RKO (cell line): ENCODE data around the gene TRAM2.
"Not testable (repeated sequence)": the region's sequence is repeated elsewhere in the genome, so short reads cannot be mapped to it uniquely, and the experiment has no call there.

ENCODE experiments used
- DNase-seq: peaks from one replicate; pipeline ENCODE4 v3.0.0-alpha.2; 2016; ENCODE audit warnings: low spot score

Gene TRAM2

DNA sequence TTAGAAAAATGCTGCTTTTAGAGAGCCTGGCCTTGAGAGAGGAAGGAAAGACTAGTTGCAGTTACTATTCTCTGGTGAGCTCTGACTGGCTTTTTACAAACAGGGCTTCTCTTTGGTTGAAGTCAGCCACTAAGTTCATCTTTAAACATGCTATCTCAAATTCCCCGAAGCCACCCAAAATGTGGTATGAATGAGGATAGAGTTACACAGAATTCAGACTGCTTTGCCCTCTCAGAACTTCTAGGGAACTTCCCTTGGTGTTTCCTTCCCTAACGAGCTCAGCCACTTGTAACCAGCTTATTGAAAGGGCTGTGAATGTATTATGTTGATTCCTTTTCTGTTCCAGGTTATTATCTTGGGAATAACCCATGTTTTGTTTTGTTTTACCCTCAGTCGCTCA lies 83.2 kb downstream of the TRAM2 start:
- DNase-seq = no peak

DNA sequence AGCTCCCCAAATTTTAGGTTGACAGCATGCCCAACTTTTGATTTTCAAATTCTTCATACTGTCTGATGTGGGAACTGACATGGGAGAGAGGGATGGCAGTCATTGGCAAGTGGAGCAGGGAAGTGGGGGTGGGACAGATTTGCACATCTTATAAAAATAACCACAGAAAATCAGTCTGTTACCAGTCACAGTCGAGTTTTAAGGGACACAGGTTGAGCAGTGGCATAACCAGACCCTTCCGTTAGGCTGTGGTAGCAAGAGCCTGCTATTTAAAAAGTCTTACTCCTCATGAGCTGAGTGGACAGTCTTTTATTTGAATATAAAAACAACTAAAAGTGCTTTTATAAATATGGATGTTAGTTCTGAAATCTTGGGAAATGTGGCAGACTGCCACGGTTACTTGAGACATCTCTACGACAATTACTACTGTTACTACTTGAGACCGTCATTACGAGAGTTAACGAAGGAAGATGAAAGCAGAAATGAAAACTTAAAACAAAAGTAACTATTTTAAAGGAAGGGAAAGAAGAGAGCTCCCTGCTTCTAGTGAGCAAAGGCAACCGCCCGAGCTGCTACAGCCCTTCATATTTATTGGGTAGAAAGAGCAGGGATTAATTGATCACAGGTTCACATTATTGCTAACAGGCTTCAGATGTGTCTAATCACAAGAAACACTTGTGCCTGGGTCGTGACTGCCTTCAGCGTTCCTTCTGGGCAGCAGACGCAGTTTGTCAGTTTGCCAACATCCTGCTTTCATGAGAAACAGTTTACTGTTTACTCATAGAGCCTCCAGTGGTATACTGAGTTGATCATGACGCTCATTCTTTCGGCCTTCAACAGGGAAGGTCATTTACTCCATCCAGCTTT lies 85.4 kb downstream of the TRAM2 start:
- no peak for DNase-seq

DNA sequence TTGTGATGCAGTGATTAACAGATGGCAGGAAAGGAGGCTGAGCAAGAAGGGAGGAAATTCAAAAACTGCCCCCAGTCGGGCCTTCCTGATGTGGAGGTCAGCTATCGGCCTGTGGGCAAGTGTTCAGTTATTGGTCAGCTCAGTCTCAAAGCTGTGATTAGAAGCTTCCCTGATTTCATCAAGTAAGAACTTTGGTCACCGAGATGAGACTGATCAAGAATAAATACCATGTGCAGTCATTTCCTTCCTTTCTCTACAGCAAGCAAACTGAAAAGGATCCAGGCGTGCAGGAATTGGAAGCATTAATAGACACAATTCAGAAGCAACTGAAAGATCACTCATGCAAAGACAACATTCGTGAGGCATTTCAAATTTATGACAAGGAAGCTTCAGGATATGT lies 87.0 kb downstream of the TRAM2 start:
- no peak for DNase-seq

DNA sequence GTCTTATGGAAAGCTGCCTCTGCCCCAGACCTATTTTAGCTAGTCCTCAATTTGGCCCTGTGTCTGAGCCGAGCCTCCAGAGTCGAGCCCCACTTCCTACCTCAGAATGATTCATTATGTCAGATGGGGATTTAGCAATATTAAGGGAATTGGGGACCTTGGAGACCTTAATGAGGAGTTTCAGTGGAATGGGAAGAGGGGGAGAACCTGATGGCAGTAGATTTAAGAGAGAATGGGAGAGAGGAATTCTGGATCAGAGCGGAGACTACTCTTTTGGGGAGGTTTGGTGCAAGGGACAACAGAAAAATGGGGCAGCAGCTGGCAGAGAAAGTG lies 93.2 kb downstream of the TRAM2 start:
- no peak for DNase-seq

DNA sequence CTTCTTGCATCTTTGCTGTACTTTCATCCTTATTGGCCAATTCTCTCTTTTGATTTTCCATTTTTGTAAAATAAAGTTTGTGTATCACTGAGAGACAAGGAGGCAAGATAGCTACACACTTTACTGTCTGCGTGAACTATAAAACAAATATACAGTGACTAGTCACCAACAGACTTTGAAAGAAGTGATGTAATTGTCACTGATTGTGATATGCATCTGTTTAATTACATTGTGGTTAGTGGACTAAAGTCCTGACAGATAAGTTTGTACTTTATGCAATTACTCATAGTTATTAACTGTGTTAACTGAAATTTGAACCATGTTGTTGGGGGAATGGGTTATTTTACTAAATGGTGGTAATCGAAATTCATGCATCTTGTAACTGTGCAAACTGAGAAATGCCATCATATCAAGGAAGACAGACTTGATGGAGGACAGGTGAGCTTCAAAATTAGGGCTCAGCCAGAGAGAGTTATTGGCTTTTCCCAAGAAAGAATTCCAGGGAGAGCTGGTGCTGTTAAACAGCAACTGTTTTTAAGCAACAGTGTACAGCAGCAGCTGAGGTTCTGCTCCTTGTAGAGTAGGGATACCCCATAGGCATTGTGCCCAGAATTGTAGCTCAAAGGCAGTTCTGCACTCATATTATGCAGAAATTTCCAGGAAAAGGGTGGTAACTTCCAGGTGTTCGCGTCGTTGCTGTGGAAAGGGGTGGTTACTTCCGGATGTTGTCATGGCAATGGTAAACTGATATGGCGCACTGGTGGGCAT lies 93.8 kb downstream of the TRAM2 start:
- no peak for DNase-seq

DNA sequence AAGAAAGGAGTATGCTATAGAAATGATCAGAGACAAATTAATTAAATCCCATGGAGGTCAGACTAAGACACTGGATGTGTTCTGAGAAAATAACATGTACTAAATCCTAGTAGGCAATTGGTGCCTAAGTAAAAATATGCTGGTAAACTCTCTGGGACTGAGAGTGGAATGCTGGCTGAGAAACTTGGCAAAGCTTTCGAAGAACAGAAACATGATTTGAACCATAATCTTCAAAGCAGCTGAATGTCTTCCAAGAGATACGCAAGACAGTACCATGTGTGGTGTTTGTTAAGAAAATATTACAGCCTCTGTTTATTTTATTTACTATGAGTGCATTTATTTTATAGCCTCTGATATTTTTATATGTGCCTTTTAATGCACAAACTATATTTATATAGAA lies 101.6 kb downstream of the TRAM2 start:
- no peak for DNase-seq

DNA sequence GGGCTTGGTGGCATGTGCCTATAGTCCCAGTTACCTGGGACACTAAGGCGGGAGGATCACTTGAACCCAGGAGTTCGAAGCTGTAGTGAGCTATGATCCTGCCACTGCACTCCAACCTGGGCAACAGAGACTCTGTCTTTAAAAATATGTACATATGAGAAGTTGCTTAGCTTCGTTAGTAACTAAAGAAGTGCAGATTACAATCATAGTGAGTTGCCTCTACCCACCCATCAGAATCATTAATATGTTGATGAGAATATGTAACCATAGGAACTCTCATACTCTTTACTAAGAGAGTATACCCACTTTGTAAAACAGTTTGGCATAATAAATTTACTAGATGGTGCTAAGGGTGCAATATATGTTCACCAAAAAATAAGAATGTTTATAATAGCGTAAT lies 102.7 kb downstream of the TRAM2 start:
- no peak for DNase-seq

DNA sequence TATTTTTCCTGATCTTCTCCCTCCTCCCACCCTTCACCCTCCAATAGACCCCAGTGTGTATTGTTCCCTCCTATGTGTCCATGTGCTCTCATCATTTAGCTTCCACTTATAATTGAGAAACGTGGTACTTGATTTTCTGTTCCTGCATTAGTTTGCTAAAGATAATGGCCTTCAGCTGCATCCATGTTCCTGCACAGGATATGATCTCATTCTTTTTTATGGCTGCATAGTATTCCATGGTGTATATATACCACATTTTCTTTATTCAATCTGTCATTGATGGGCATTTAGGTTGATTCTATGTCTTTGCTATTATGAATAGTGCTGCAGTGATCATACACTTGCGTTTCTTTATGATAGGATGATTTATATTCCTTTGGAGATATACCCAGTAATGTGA lies 115.7 kb downstream of the TRAM2 start:
- not testable (repeated sequence) for DNase-seq

DNA sequence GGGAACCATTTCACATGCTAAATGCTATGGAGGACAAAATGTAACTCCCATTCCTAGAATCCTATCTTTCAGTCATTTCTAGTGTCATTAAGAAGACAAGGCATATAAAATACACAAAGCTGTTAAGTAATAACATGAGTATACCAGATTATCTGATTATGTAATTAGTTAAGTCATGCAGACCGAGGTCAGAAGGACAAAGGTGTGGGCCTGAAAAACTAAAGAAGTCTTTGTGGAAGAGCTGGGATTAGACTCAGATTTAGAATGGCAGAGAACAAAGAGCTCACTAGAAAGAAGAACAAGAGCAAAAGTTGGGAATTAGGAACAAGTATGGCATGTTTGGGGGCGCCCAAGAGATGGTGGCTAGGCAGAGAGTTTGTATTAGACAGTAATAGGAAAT lies 119.8 kb downstream of the TRAM2 start:
- DNase-seq = no peak

DNA sequence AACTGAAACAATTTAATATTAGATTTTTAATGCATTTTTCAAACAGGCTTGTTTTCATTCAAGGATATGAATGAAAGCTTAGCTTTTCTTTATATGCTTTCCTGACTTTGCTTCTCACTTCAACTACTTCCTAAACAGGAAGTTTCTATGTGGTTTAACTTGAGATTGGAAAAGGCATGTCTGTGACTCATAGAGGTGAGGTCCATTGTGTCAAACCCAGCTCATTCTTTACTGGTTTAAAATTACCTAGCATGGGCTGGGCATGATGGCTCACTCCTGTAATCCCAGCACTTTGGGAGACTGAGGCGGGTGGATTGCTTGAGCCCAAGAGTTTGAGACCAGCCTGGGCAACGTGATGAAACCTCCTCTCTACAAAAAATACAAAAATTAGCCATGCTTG lies 122.3 kb downstream of the TRAM2 start:
- no peak for DNase-seq
